ENCODE data around the gene CCSER2. TPM values are rescaled to one million over a fixed set of nuclear protein-coding genes. Genes with fewer than 3 reads are reported as not detected.

The CCSER2 gene
- total RNA-seq, 1 experiment from 2014 or later, result 44.1 TPM

GRCh38 chr10:84333864-84334451 lies 5.6 kb downstream of the CCSER2 start:
- H3K4me3 ChIP-seq (ENCODE audit: low read depth, low read length, poor library complexity, severe bottlenecking), result no peak overlapping the region
- no TSS peak for BruUV-seq (replicated peaks)
- H3K27me3 ChIP-seq (replicated peaks; ENCODE audit: insufficient read depth, low read depth, low read length, poor library complexity), result no peaks in the 10 kb centered on the region
- H3K9me3 ChIP-seq (ENCODE audit: low read depth, low read length, poor library complexity, severe bottlenecking), result no peaks in the 10 kb centered on the region
- H3K4me1 ChIP-seq (ENCODE audit: insufficient read depth, low read length, poor library complexity, severe bottlenecking), result peaks cover 16% of the 10 kb centered on the region
- no peaks in the 10 kb centered on the region for H3K36me3 ChIP-seq (ENCODE audit: insufficient read depth, low read length, poor library complexity, severe bottlenecking)
- CTCF ChIA-PET, result no interaction called here
- intact Hi-C loops (cut with micrococcal nuclease; ENCODE audit: unreplicated experiment), result no loop called here
- POLR2A ChIA-PET (ENCODE audit: low non-redundant PET), result no interaction called here
- H3K27ac ChIP-seq (ENCODE audit: low read depth, low read length, poor library complexity, severe bottlenecking), result no peak overlapping the region
- TF ChIP-seq CTCF (conservative IDR thresholded peaks at IDR 0.05; ENCODE audit: low read depth, low read length) (no peak), EZH2 (IDR thresholded peaks at IDR 0.05; ENCODE audit: borderline replicate concordance, low read depth, low read length, poor library complexity, severe bottlenecking) (no peak)
- no peak for DNase-seq (ENCODE audit: low spot score)

GRCh38 chr10:84334811-84335210 lies 6.4 kb downstream of the CCSER2 start:
- no peaks in the 10 kb centered on the region for H3K36me3 ChIP-seq (ENCODE audit: insufficient read depth, low read length, poor library complexity, severe bottlenecking)
- no peak for TF ChIP-seq EZH2 (IDR thresholded peaks at IDR 0.05; ENCODE audit: borderline replicate concordance, low read depth, low read length, poor library complexity, severe bottlenecking)
- TF ChIP-seq CTCF (conservative IDR thresholded peaks at IDR 0.05; ENCODE audit: low read depth, low read length), result no peak
- intact Hi-C loops (cut with micrococcal nuclease; ENCODE audit: unreplicated experiment), result no loop called here
- H3K27me3 ChIP-seq (replicated peaks; ENCODE audit: insufficient read depth, low read depth, low read length, poor library complexity), result no peaks in the 10 kb centered on the region
- POLR2A ChIA-PET (ENCODE audit: low non-redundant PET), result no interaction called here
- no peaks in the 10 kb centered on the region for H3K9me3 ChIP-seq (ENCODE audit: low read depth, low read length, poor library complexity, severe bottlenecking)
- H3K4me3 ChIP-seq (ENCODE audit: low read depth, low read length, poor library complexity, severe bottlenecking), result no peak overlapping the region
- CTCF ChIA-PET, result no interaction called here
- no peak for DNase-seq (ENCODE audit: low spot score)
- H3K27ac ChIP-seq (ENCODE audit: low read depth, low read length, poor library complexity, severe bottlenecking), result no peak overlapping the region
- no TSS peak for BruUV-seq (replicated peaks)
- H3K4me1 ChIP-seq (ENCODE audit: insufficient read depth, low read length, poor library complexity, severe bottlenecking), result peaks cover 11% of the 10 kb centered on the region

- H3K36me3 ChIP-seq (ENCODE audit: insufficient read depth, low read length, poor library complexity, severe bottlenecking), result no peaks in the 10 kb centered on the region
- H3K27me3 ChIP-seq (replicated peaks; ENCODE audit: insufficient read depth, low read depth, low read length, poor library complexity), result no peaks in the 10 kb centered on the region
- no peak for DNase-seq (ENCODE audit: low spot score)
- TF ChIP-seq CTCF (conservative IDR thresholded peaks at IDR 0.05; ENCODE audit: low read depth, low read length) (no peak), EZH2 (IDR thresholded peaks at IDR 0.05; ENCODE audit: borderline replicate concordance, low read depth, low read length, poor library complexity, severe bottlenecking) (no peak)
- intact Hi-C loops (cut with micrococcal nuclease; ENCODE audit: unreplicated experiment), result no loop called here
- ChIA-PET POLR2A (ENCODE audit: low non-redundant PET) (interaction anchor here (0.6 kb wide), 1 partner anchor 140 kb away, joined by 10 read pairs; no protein-coding TSS in a partner anchor), CTCF (no interaction called here)
- H3K27ac ChIP-seq (ENCODE audit: low read depth, low read length, poor library complexity, severe bottlenecking), result no peak overlapping the region
- BruUV-seq (replicated peaks), result no TSS peak
- H3K9me3 ChIP-seq (ENCODE audit: low read depth, low read length, poor library complexity, severe bottlenecking), result no peaks in the 10 kb centered on the region
- H3K4me3 ChIP-seq (ENCODE audit: low read depth, low read length, poor library complexity, severe bottlenecking), result no peak overlapping the region
- peaks cover 10% of the 10 kb centered on the region for H3K4me1 ChIP-seq (ENCODE audit: insufficient read depth, low read length, poor library complexity, severe bottlenecking)
These were observed 7.1 kb downstream of the CCSER2 start for GRCh38 chr10:84335516-84335915.

Measured in A673 (cell line).